Uterus (tissue), 4 donors: Measurements from ENCODE around the gene NCKAP5L. TPM values are rescaled to one million over a fixed set of nuclear protein-coding genes. Genes with fewer than 3 reads are reported as not detected.
"Not testable (repeated sequence)": the region's sequence is repeated elsewhere in the genome, so short reads cannot be mapped to it uniquely, and the experiment has no call there.

Source experiments
- DNase-seq, 2 donors: peaks; one replicate each; pipeline ENCODE4 v3.0.0-alpha.2; 2019 to 2020
- H3K27ac ChIP-seq, 2 donors: fragments of 200-600 bp; sonication (generic); 1 replicate in 1 of 2; 2 replicates in 1 of 2; pipeline ENCODE4 v1.5.1; 2016 to 2018
- H3K27me3 ChIP-seq, 2 donors: fragments of 200-600 bp; sonication (generic); one replicate each; pipeline ENCODE4 v1.5.1; 2018 to 2019; ENCODE audit warnings: control low read depth in 1 of 2
- H3K36me3 ChIP-seq, 2 donors: fragments of 200-600 bp; sonication (generic); one replicate each; pipeline ENCODE4 v1.5.1; 2019; ENCODE audit warnings: control low read depth in 1 of 2
- H3K4me1 ChIP-seq, 2 donors: fragments of 200-600 bp; sonication (generic); one replicate each; pipeline ENCODE4 v1.5.1; 2018 to 2019; ENCODE audit warnings: control low read depth in 1 of 2
- H3K4me3 ChIP-seq, 2 donors: fragments of 200-600 bp; sonication (generic); 1 replicate in 1 of 2; 2 replicates in 1 of 2; pipeline ENCODE4 v1.5.1; 2018 to 2019; ENCODE audit warnings: mild to moderate bottlenecking in 1 of 2
- H3K9me3 ChIP-seq, 2 donors: fragments of 200-600 bp; sonication (generic); one replicate each; pipeline ENCODE4 v1.5.1; 2019; ENCODE audit warnings: control low read depth in 1 of 2
- POLR2A ChIP-seq, 2 donors: fragments of 450-650 bp; IDR thresholded peaks; one replicate each; pipeline ENCODE4 v1.6.1; 2016; ENCODE audit warnings: antibody characterized with exemption in 2 of 2, mild to moderate bottlenecking in 1 of 2, moderate library complexity in 1 of 2
- intact Hi-C: fragments of 100-400 bp; cut with DNase I; formaldehyde crosslinking; loops from one replicate; pipeline ENCODE4 v1.15.1; 2023; ENCODE audit warnings: low total_unique reads
- total RNA-seq, 4 donors: library from RNA; depleted of rRNA in 3 of 4; stranded (reverse); fragments of >200 nt in 3 of 4; gene quantifications; one replicate each; pipeline versions ENCODE4 v1.1.0 to v1.2.4, GENCODE V29; 2014 to 2023
- TF ChIP-seq, protein P1 (sequence below), 4 experiments: fragments of 200-600 bp in 2 of 4; fragments of 450-650 bp in 2 of 4; sonication (generic) in 2 of 4; IDR thresholded peaks; one replicate each; pipeline ENCODE4 v1.5.1; 2016 to 2019; ENCODE audit warnings: antibody characterized with exemption in 4 of 4, mild to moderate bottlenecking in 2 of 4, moderate library complexity in 1 of 4
- donor health status: DM: yes; HTN: yes; CAD: no.

The NCKAP5L gene
- total RNA-seq, 4 donors from 2014 or later: 4.1 to 26.1 (median 11.5) TPM

GRCh38 chr12:49864798-49865090 lies 36.5 kb upstream of the NCKAP5L start:
- no peak for DNase-seq
- H3K4me3 ChIP-seq: no peak overlapping the region
- no peak for TF ChIP-seq POLR2A (IDR thresholded peaks at IDR 0.05)
- TF ChIP-seq, protein P1, sequence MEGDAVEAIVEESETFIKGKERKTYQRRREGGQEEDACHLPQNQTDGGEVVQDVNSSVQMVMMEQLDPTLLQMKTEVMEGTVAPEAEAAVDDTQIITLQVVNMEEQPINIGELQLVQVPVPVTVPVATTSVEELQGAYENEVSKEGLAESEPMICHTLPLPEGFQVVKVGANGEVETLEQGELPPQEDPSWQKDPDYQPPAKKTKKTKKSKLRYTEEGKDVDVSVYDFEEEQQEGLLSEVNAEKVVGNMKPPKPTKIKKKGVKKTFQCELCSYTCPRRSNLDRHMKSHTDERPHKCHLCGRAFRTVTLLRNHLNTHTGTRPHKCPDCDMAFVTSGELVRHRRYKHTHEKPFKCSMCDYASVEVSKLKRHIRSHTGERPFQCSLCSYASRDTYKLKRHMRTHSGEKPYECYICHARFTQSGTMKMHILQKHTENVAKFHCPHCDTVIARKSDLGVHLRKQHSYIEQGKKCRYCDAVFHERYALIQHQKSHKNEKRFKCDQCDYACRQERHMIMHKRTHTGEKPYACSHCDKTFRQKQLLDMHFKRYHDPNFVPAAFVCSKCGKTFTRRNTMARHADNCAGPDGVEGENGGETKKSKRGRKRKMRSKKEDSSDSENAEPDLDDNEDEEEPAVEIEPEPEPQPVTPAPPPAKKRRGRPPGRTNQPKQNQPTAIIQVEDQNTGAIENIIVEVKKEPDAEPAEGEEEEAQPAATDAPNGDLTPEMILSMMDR (IDR thresholded peaks at IDR 0.05): no peak
- H3K27me3 ChIP-seq: no peaks in the 10 kb centered on the region
- no peaks in the 10 kb centered on the region for H3K36me3 ChIP-seq
- intact Hi-C loops: loop anchor here (5.0 kb wide), 1 partner anchor 103 kb away; no protein-coding TSS in a partner anchor
- peaks cover 13 to 20% of the 10 kb centered on the region in 2 donors for H3K4me1 ChIP-seq
- H3K27ac ChIP-seq: no peak overlapping the region
- no peaks in the 10 kb centered on the region for H3K9me3 ChIP-seq

DNA sequence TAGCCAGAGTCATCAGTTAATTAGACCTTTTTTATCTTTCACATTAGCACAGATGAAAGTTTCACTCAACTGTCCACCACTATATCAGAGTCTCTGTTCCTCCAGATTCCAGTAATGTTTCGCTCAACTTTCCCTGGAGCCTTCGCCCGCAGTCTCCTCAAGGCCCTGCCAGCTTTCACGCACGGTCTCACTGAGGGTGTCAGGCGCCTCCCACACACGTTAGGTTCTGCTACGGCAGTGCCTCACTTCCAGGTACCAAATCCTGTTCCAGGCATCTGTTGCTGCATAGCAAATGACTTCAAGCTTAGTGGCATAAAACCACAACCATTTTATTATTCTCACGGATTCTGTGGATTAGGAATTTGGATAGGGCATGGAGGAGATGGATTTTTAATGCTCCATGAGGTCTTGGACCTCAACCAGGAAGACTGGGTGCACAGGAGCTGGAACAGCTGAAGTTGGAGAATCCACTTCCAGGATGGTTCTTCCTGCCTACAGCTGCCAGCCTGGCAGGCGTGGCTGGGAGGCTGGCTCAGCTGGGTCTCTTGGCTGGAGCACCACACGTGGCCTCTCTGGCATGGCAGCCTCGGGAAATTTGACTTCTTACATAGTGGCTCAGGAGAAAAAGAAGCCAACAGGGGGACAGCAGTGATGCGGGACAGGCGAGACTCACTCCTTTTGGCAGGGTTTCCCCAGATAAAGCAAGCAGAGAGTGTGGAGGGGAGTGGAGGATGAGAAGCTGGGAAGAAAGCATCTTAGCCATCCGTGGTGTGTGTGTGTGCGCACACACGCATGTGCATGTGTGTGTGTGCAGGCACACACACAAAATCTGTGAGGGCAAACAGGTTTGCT lies 36.0 kb upstream of the NCKAP5L start:
- Histone ChIP-seq H3K27me3 (no peaks in the 10 kb centered on the region), H3K9me3 (no peaks in the 10 kb centered on the region), H3K36me3 (no peaks in the 10 kb centered on the region), H3K4me3 (no peak overlapping the region), H3K27ac (no peak overlapping the region), H3K4me1 (peaks cover 11 to 20% of the 10 kb centered on the region in 2 donors)
- intact Hi-C loops: no loop called here
- no peak for DNase-seq
- TF ChIP-seq, protein P1 (IDR thresholded peaks at IDR 0.05): no peak
- TF ChIP-seq POLR2A (IDR thresholded peaks at IDR 0.05): no peak

DNA sequence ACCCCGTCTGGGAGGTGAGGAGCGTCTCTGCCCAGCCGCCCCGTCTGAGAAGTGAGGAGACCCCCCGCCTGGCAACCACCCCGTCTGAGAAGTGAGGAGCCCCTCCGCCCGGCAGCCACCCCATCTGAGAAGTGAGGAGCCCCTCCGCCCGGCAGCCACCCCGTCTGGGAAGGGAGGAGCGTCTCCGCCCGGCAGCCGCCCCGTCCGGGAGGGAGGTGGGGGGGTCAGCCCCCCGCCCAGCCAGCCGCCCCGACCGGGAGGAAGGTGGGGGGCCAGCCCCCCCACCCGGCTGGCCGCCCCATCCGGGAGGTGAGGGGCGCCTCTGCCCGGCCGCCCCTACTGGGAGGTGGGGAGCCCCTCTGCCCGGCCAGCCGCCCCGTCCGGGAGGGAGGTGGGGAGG lies 32.7 kb upstream of the NCKAP5L start:
- H3K9me3 ChIP-seq, H3K4me1 ChIP-seq, intact Hi-C loops, H3K4me3 ChIP-seq, DNase-seq, H3K27me3 ChIP-seq, H3K36me3 ChIP-seq, H3K27ac ChIP-seq: not testable (repeated sequence)

- H3K27ac ChIP-seq, intact Hi-C loops, H3K36me3 ChIP-seq, H3K4me3 ChIP-seq, H3K27me3 ChIP-seq, H3K4me1 ChIP-seq, DNase-seq, H3K9me3 ChIP-seq: not testable (repeated sequence)
Measured at GRCh38 chr12:49855890-49856289, 27.7 kb upstream of the NCKAP5L start.

DNA sequence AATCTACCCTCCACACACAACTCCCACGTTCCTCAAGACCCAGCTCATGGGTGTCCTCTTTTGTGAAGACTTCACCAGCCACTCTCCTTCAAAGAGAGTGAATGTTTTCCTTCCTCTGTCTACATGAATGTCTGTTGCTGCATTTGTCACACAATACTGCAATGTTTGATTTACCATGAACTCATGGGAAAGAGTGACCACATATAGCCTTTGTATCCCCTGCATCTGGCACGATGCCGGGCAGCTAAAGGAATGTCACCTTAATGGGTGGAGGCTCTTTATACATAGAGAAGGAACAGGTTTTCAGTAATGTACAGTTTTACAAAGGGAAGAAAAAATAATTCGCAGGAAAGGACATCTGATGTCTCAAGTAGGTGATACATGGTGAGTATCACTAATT lies 26.8 kb upstream of the NCKAP5L start:
- no peak for DNase-seq
- no peak for TF ChIP-seq POLR2A (IDR thresholded peaks at IDR 0.05)
- TF ChIP-seq, protein P1 (IDR thresholded peaks at IDR 0.05): no peak
- Histone ChIP-seq H3K4me3 (no peak overlapping the region), H3K27ac (no peak overlapping the region), H3K27me3 (no peaks in the 10 kb centered on the region), H3K9me3 (no peaks in the 10 kb centered on the region), H3K36me3 (no peaks in the 10 kb centered on the region), H3K4me1 (no peaks in the 10 kb centered on the region)
- intact Hi-C loops: no loop called here

GRCh38 chr12:49853671-49854070 lies 25.5 kb upstream of the NCKAP5L start:
- TF ChIP-seq, protein P1 (IDR thresholded peaks at IDR 0.05): no peak
- no peak for TF ChIP-seq POLR2A (IDR thresholded peaks at IDR 0.05)
- DNase-seq: no peak
- Histone ChIP-seq H3K4me1 (no peaks in the 10 kb centered on the region), H3K4me3 (no peak overlapping the region), H3K9me3 (no peaks in the 10 kb centered on the region), H3K27ac (no peak overlapping the region), H3K27me3 (no peaks in the 10 kb centered on the region), H3K36me3 (no peaks in the 10 kb centered on the region)
- intact Hi-C loops: no loop called here
